AG04449 (cell line): Measurements from ENCODE around the gene NCKAP5L.

ENCODE experiments used
- CTCF ChIA-PET: fragments of 350-600 bp; formaldehyde crosslinking; extraction: SDS; loops from one replicate; lab custom pipeline; 2021; ENCODE audit warnings: antibody characterized with exemption; lab: Yijun Ruan, JAX
- POLR2A ChIA-PET: fragments of 400-600, 350-600 bp; formaldehyde crosslinking; extraction: SDS; loops from one replicate; lab custom pipeline; 2020; ENCODE audit warnings: antibody characterized with exemption, inconsistent platforms; lab: Yijun Ruan, JAX
- DNase-seq: peaks from one replicate; pipeline ENCODE4 v3.0.0-alpha.2; 2010; ENCODE audit warnings: low read depth, low spot score
- H3K4me3 ChIP-seq: 2 replicates; pipeline ENCODE4 v1.5.1; 2011; ENCODE audit warnings: low read depth, mild to moderate bottlenecking, control low read depth, low read length
- CTCF ChIP-seq: IDR thresholded peaks from one replicate; pipeline ENCODE4 v1.5.1; 2011; ENCODE audit warnings: mild to moderate bottlenecking, moderate library complexity, low read length, control low read depth, inconsistent platforms; ENCODE audit not compliant: insufficient read depth; ENCODE audit errors: missing control alignments

The NCKAP5L gene

DNA sequence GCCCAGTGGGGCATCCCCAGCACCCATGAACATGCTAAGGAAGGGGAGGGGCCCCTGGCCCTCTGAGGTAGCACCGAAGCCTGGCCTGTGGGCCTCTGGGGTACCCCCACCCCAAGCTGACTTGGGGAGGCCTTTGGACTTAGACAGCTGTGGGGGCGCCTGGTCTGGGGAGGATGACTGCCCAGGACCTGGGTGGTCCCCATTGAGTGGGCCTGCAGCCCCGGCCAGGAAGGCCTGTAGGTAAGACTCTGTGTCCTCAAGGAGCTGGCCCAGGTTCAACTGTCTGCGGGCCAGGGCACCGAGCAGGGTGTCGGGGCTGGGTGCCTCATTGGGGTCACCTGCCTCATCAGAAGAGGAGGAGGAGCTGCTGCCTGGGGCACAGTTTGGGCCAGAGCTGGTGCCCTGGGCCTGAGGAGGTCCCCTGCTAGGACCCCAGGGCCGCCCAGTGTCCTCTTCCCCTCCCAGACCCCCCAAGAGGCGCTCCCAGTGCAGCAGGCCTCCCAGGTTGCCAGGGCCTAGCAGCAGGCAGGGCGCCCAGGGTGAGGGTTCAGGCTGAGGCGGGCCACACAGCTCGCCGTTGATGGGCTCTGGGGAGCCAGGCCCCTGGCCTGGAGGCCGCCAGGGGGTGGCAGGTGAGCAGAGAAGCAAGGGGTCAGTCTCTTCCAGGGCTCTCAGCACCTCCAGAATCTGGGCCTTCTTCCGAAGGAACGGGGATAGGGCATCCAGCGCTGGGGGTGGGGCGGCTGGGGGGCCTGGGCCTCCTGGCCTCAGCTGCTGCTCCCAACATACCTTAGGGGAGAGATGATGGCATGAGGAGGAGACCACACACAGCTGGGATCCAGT lies 31.4 kb downstream of the NCKAP5L start:
- DNase-seq = no peak
- POLR2A ChIA-PET = no interaction called here

DNA sequence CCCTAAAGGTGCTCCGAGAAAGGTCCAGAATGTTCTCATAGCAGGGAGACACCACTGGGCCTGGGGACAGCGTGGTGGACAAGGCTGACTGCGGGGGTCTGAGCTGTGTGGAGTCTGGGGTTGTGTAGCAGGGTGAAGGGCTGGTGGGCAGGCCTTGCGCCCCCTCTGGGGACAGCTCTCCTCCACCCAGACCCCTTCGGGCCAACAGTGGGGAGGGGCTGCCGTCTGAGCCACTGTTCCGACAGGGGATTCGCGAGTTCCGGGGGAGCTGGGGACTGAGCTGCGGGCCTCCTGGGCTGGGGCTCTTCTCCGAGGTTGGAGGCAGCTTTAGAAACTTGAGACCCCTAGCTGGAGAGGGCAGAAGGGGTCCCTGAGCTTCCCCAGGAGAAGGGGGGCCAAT lies 32.1 kb downstream of the NCKAP5L start:
- TF ChIP-seq CTCF = no peak
- POLR2A ChIA-PET = no interaction called here
- no peak overlapping the region for H3K4me3 ChIP-seq
- CTCF ChIA-PET = interaction anchor here (1.4 to 2.3 kb wide), 2 partner anchors 18 to 43 kb away, joined by 3 to 9 read pairs; no protein-coding TSS in a partner anchor
- DNase-seq = no peak

More for the DNA sequence above, 31.4 kb downstream of the NCKAP5L start:
- no peak overlapping the region for H3K4me3 ChIP-seq
- CTCF ChIA-PET = interaction anchor here (1.3 to 2.3 kb wide), 3 partner anchors 19 to 259 kb away, joined by 3 to 9 read pairs (median 3); no protein-coding TSS in a partner anchor
- TF ChIP-seq CTCF = no peak

GRCh38 chr12:49795654-49796105 lies 32.5 kb downstream of the NCKAP5L start:
- CTCF ChIA-PET = interaction anchor here (1.4 kb wide), 1 partner anchor 44 kb away, joined by 3 read pairs; no protein-coding TSS in a partner anchor
- H3K4me3 ChIP-seq = no peak overlapping the region
- POLR2A ChIA-PET = interaction anchor here (0.7 kb wide), 1 partner anchor 47 kb away, joined by 3 read pairs; the partner anchor contains the start of gene BCDIN3D
- TF ChIP-seq CTCF = no peak
- no peak for DNase-seq

DNA sequence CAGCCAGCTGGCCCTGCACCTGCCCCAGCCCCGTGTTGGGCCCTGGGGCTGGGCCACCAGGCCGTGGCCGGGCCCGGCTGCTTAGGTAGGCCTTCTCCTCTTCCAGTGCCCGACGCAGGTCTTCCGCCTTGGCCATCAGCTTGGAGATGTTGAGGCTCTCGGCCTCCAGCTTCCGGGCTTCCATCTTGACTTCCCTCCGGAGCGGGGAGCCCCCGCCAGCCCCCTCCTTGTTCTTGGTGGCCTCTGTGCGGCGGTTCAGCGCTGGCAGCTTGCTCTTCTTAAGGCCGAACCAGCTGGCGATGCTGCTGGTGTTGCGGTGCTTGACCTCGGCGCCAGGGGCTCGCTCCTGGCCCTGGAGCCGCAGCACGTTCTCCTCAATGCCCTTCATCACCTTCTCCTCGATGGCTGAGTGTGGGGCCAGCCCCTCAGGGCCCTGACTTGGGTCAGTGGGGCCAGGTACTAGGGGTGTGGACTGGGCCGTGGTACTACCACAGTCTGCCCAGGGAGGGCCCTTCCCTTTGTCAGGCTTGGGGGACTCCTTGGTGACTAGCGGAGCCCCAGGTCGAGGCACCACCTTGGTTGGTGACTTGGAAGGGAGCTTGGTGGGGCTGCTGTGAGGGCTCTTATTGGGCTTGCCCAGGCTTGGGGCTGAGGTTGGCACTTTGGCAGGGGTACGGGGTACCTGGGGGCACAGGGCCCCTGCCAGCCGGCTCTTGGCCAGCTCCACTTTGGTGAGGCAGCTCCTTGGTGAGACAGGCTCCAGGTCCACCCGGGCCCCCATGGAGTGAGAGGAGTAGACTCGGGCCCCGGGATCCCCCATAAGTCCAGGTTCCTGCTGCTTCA lies 33.2 kb downstream of the NCKAP5L start:
- H3K4me3 ChIP-seq = no peak overlapping the region
- ChIA-PET CTCF (interaction anchor here (1.6 kb wide), 1 partner anchor 18 kb away, joined by 5 read pairs; no protein-coding TSS in a partner anchor), POLR2A (interaction anchor here (0.7 kb wide), 1 partner anchor 48 kb away, joined by 3 read pairs; the partner anchor contains the start of gene BCDIN3D)
- DNase-seq = no peak
- TF ChIP-seq CTCF = no peak

- DNase-seq = no peak
- CTCF ChIA-PET = interaction anchor here (1.6 kb wide), 1 partner anchor 17 kb away, joined by 5 read pairs; no protein-coding TSS in a partner anchor
- TF ChIP-seq CTCF = no peak
- H3K4me3 ChIP-seq = no peak overlapping the region
- POLR2A ChIA-PET = no interaction called here
Observed at GRCh38 chr12:49794021-49794420, 34.2 kb downstream of the NCKAP5L start.

- CTCF ChIA-PET = interaction anchor here (1.6 kb wide), 1 partner anchor 16 kb away, joined by 5 read pairs; no protein-coding TSS in a partner anchor
Observed at GRCh38 chr12:49793620-49794019, 34.6 kb downstream of the NCKAP5L start.

More at GRCh38 chr12:49793620-49794019, 34.6 kb downstream of the NCKAP5L start:
- no peak for TF ChIP-seq CTCF
- DNase-seq = no peak
- no peak overlapping the region for H3K4me3 ChIP-seq
- POLR2A ChIA-PET = no interaction called here
